DOHH2 (cell line): ENCODE data around the gene RBM28.

Experiments used
- H3F3A ChIP-seq: fragments of 200-600 bp; sonication (generic), shearing (Covaris generic); 2 replicates; pipeline ENCODE4 v1.6.0; 2016; ENCODE audit warnings: antibody characterized with exemption, mild to moderate bottlenecking; ENCODE audit not compliant: control insufficient read depth, insufficient read depth
- H3K27ac ChIP-seq: fragments of 200-600 bp; sonication (generic); 2 replicates; pipeline ENCODE4 v1.5.1; 2014; ENCODE audit warnings: low read depth, mild to moderate bottlenecking, low read length, moderate library complexity
- H3K27me3 ChIP-seq: fragments of 200-600 bp; sonication (generic); 2 replicates; pipeline ENCODE4 v1.6.1; 2014; ENCODE audit warnings: mild to moderate bottlenecking, low read length, mixed read lengths; ENCODE audit not compliant: control insufficient read depth
- H3K36me3 ChIP-seq: fragments of 200-600 bp; sonication (generic); 2 replicates; pipeline ENCODE4 v1.6.1; 2014; ENCODE audit warnings: mild to moderate bottlenecking, low read length, moderate library complexity, mixed read lengths; ENCODE audit not compliant: control insufficient read depth
- H3K4me1 ChIP-seq: fragments of 200-600 bp; sonication (generic); 2 replicates; pipeline ENCODE4 v1.6.1; 2014; ENCODE audit warnings: mild to moderate bottlenecking, low read length, mixed read lengths; ENCODE audit not compliant: control insufficient read depth
- H3K4me2 ChIP-seq: fragments of 200-600 bp; sonication (generic); 2 replicates; pipeline ENCODE4 v1.6.0; 2014; ENCODE audit warnings: mild to moderate bottlenecking, low read length, moderate library complexity
- H3K4me3 ChIP-seq: fragments of 200-600 bp; sonication (generic); 2 replicates; pipeline ENCODE4 v1.5.1; 2014; ENCODE audit warnings: mild to moderate bottlenecking, low read length, mixed read lengths
- H3K79me2 ChIP-seq: fragments of 200-600 bp; sonication (generic); 2 replicates; pipeline ENCODE4 v1.6.1; 2014; ENCODE audit warnings: mild to moderate bottlenecking, low read length, mixed read lengths; ENCODE audit not compliant: control insufficient read depth
- H3K9me2 ChIP-seq: fragments of 200-600 bp; sonication (generic); replicated peaks from 2 replicates; pipeline ENCODE4 v1.6.1; 2014; ENCODE audit warnings: mild to moderate bottlenecking, low read length, mixed read lengths; ENCODE audit not compliant: control insufficient read depth
- H3K9me3 ChIP-seq: fragments of 200-600 bp; sonication (generic); 2 replicates; pipeline ENCODE4 v1.6.1; 2014; ENCODE audit warnings: antibody characterized with exemption, low read length, mixed read lengths; ENCODE audit not compliant: control insufficient read depth, insufficient read depth
- H4K20me1 ChIP-seq: fragments of 200-600 bp; sonication (generic); 2 replicates; pipeline ENCODE4 v1.6.0; 2014; ENCODE audit warnings: low read depth, mild to moderate bottlenecking, antibody characterized with exemption, low read length, moderate library complexity; ENCODE audit not compliant: control insufficient read depth, insufficient read depth
- CTCF ChIP-seq: fragments of 200-600 bp; sonication (generic); IDR thresholded peaks from one replicate; pipeline ENCODE4 v1.5.1; 2014; ENCODE audit warnings: antibody characterized with exemption, mild to moderate bottlenecking, low read depth, low read length; ENCODE audit not compliant: poor library complexity, severe bottlenecking
- EZH2phosphoT487 ChIP-seq: fragments of 200-600 bp; sonication (generic); IDR thresholded peaks from 2 replicates; pipeline ENCODE4 v1.6.1; 2017; ENCODE audit warnings: borderline replicate concordance, mild to moderate bottlenecking, antibody characterized with exemption, low read length, moderate library complexity, mixed read lengths

RBM28 gene

GRCh38 chr7:128262273-128263028, 81.3 kb downstream of the RBM28 start:
- H3K79me2 ChIP-seq = no peaks in the 10 kb centered on the region
- peaks cover 20% of the 10 kb centered on the region for H3K27me3 ChIP-seq
- no peak for TF ChIP-seq CTCF
- no peak for TF ChIP-seq EZH2phosphoT487
- H3K9me3 ChIP-seq = no peaks in the 10 kb centered on the region
- H3F3A ChIP-seq = no peaks in the 10 kb centered on the region
- H3K36me3 ChIP-seq = no peaks in the 10 kb centered on the region
- H3K9me2 ChIP-seq = no peaks in the 10 kb centered on the region
- no peaks in the 10 kb centered on the region for H4K20me1 ChIP-seq
- H3K4me3 ChIP-seq = no peak overlapping the region
- no peak overlapping the region for H3K4me2 ChIP-seq
- H3K4me1 ChIP-seq = no peaks in the 10 kb centered on the region
- no peak overlapping the region for H3K27ac ChIP-seq

GRCh38 chr7:128260069-128260795, 83.5 kb downstream of the RBM28 start:
- no peak overlapping the region for H3K4me2 ChIP-seq
- no peak overlapping the region for H3K27ac ChIP-seq
- H3K4me3 ChIP-seq = no peak overlapping the region

GRCh38 chr7:128259131-128260061, 84.3 kb downstream of the RBM28 start:
- H3F3A ChIP-seq = no peaks in the 10 kb centered on the region
- no peak overlapping the region for H3K4me3 ChIP-seq
- no peak overlapping the region for H3K4me2 ChIP-seq
- H3K36me3 ChIP-seq = no peaks in the 10 kb centered on the region
- no peaks in the 10 kb centered on the region for H3K4me1 ChIP-seq
- no peaks in the 10 kb centered on the region for H3K79me2 ChIP-seq
- no peak overlapping the region for H3K27ac ChIP-seq
- TF ChIP-seq EZH2phosphoT487 = no peak
- TF ChIP-seq CTCF = no peak
- H3K9me2 ChIP-seq = no peaks in the 10 kb centered on the region
- peaks cover 11% of the 10 kb centered on the region; the same call in 1 of the 2 replicates for H3K27me3 ChIP-seq
- no peaks in the 10 kb centered on the region for H4K20me1 ChIP-seq
- H3K9me3 ChIP-seq = no peaks in the 10 kb centered on the region

More at GRCh38 chr7:128260069-128260795, 83.5 kb downstream of the RBM28 start:
- Histone ChIP-seq H3K4me1 (no peaks in the 10 kb centered on the region), H3K9me2 (no peaks in the 10 kb centered on the region), H3F3A (no peaks in the 10 kb centered on the region), H3K79me2 (no peaks in the 10 kb centered on the region), H3K36me3 (no peaks in the 10 kb centered on the region), H4K20me1 (no peaks in the 10 kb centered on the region), H3K27me3 (peaks cover 11% of the 10 kb centered on the region; the same call in 1 of the 2 replicates), H3K9me3 (no peaks in the 10 kb centered on the region)
- TF ChIP-seq CTCF (no peak), EZH2phosphoT487 (no peak)
